Panc1 (cell line): ENCODE measurements around the gene GOLGA6C.
"Not testable (repeated sequence)": the region's sequence is repeated elsewhere in the genome, so short reads cannot be mapped to it uniquely, and the experiment has no call there.

Source experiments
- POLR2AphosphoS5 ChIP-seq: IDR thresholded peaks from 2 replicates; pipeline ENCODE4 v1.6.1; 2012; ENCODE audit warnings: mild to moderate bottlenecking, low read depth, low read length, moderate library complexity
- SIN3A ChIP-seq: IDR thresholded peaks from 2 replicates; pipeline ENCODE4 v1.6.1; 2012; ENCODE audit warnings: low read depth, mild to moderate bottlenecking, low read length, moderate library complexity, borderline replicate concordance; ENCODE audit not compliant: insufficient read depth
- TF ChIP-seq, protein P1 (sequence below), 2 experiments: IDR thresholded peaks; 2 replicates each; pipeline ENCODE4 v1.6.1; 2011 to 2012; ENCODE audit warnings: low read depth in 2 of 2, control low read depth in 1 of 2, low read length in 1 of 2, mild to moderate bottlenecking in 1 of 2, moderate library complexity in 1 of 2; ENCODE audit not compliant: insufficient read depth in 1 of 2
- TF ChIP-seq, protein P2 (sequence below): fragments of 450-650 bp; IDR thresholded peaks from 2 replicates; pipeline ENCODE4 v1.5.1; 2017; ENCODE audit warnings: mild to moderate bottlenecking

DNA sequence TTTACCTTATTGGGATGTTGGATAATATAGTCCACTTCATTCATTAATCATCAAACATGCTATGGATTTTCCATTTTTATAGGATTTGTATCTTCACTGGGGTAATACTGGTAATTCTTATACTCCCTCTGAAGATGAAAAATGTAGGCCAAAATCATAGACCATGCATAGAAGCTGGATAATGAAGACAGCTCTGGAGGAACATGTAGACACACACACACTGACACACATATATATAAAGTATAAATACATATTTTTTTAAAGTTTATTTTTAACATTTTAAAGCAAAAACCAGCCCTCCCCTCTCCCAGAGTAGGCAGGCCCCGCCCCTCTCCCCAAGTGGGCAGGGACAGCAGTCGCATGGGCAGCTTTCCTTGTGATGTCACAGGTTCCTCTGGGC lies at the start of gene GOLGA6C:
- TF ChIP-seq, protein P1, sequence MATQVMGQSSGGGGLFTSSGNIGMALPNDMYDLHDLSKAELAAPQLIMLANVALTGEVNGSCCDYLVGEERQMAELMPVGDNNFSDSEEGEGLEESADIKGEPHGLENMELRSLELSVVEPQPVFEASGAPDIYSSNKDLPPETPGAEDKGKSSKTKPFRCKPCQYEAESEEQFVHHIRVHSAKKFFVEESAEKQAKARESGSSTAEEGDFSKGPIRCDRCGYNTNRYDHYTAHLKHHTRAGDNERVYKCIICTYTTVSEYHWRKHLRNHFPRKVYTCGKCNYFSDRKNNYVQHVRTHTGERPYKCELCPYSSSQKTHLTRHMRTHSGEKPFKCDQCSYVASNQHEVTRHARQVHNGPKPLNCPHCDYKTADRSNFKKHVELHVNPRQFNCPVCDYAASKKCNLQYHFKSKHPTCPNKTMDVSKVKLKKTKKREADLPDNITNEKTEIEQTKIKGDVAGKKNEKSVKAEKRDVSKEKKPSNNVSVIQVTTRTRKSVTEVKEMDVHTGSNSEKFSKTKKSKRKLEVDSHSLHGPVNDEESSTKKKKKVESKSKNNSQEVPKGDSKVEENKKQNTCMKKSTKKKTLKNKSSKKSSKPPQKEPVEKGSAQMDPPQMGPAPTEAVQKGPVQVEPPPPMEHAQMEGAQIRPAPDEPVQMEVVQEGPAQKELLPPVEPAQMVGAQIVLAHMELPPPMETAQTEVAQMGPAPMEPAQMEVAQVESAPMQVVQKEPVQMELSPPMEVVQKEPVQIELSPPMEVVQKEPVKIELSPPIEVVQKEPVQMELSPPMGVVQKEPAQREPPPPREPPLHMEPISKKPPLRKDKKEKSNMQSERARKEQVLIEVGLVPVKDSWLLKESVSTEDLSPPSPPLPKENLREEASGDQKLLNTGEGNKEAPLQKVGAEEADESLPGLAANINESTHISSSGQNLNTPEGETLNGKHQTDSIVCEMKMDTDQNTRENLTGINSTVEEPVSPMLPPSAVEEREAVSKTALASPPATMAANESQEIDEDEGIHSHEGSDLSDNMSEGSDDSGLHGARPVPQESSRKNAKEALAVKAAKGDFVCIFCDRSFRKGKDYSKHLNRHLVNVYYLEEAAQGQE (IDR thresholded peaks at IDR 0.05; ENCODE audit: insufficient read depth in 1 of 2, low read depth in 2 of 2, low read length in 1 of 2): not testable (repeated sequence)
- TF ChIP-seq, protein P2, sequence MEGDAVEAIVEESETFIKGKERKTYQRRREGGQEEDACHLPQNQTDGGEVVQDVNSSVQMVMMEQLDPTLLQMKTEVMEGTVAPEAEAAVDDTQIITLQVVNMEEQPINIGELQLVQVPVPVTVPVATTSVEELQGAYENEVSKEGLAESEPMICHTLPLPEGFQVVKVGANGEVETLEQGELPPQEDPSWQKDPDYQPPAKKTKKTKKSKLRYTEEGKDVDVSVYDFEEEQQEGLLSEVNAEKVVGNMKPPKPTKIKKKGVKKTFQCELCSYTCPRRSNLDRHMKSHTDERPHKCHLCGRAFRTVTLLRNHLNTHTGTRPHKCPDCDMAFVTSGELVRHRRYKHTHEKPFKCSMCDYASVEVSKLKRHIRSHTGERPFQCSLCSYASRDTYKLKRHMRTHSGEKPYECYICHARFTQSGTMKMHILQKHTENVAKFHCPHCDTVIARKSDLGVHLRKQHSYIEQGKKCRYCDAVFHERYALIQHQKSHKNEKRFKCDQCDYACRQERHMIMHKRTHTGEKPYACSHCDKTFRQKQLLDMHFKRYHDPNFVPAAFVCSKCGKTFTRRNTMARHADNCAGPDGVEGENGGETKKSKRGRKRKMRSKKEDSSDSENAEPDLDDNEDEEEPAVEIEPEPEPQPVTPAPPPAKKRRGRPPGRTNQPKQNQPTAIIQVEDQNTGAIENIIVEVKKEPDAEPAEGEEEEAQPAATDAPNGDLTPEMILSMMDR: not testable (repeated sequence)
- not testable (repeated sequence) for TF ChIP-seq POLR2AphosphoS5, SIN3A
